ENCODE data around the gene COA6.

COA6 gene

DNA sequence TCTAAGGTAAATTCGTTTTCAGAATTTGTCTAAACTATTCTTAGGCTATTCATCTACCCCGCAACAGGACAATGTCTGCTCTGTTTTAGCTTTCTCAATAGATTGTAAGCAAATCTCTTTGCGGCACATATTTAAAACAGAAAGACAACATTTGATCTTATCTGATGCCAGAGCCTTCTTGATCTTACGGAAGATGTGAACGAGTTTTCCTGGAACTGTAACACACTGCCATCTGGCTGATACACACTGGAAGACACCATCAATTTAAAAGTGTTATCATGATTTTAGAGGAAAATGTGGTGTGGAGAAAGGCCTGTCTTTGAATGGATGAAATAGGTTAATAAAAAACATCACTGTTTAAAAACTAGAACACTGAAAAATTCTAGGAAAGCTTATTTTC is 36.1 kb downstream of the COA6 start:
- DNase-seq (ENCODE audit: low read depth, low spot score) = no peak

DNA sequence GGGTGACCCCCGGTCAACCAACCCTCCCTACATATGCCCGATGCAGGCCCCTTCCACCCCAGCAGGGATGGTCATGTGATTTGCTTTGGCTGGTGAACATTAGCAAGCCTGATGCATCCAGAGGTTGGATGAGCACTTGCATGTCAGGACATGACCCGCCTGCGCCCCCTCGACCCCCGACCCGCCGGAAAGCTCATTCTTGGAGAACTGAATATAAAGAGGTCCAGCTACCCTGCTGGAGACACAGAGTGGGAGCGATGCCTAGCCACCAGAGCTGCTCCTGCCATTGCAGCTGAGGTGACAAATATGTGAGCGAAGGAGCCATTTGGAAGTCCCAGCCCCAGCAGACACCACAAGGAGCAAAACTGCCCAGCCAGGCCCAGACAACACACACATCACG is 39.6 kb downstream of the COA6 start:
- no peak for DNase-seq (ENCODE audit: low read depth, low spot score)

DNA sequence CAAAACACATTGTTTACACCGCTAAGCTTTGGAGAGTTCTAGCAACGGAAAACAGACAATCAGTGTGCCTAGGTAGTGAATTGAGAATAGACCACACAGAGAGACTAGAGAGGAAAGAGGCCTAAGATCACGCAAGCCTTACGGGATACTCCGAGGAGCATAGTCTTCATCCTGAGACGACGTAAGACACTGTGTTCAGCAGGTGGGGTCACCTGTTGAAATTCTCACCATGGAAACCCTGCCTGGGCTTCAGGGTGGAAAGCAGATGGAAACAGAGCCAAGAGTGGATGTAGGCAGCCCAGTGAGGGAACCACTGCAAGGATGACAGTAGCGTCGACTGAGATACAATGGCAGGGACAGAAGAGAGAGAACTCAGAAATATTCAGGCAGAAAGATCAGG is 40.2 kb downstream of the COA6 start:
- DNase-seq (ENCODE audit: low read depth, low spot score) = no peak

DNA sequence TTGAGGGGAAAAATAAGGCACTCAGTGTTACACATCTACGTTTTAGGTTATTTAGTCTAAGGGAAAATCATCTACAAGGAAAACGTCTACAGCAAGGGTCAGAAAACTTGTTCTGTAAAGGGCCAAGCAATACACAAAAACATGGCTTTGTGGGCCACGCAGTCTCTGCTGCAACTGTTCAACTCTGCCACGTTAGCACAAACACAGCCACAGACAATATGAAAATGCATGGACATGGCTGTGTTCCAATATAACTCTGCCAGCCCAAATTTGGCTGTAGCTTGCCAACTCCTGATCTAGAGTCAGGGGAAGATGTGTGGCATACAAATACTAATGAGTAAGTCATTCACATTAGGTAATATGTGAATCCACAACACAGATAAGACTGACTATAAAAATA is 40.7 kb downstream of the COA6 start:
- DNase-seq (ENCODE audit: low read depth, low spot score) = no peak

DNA sequence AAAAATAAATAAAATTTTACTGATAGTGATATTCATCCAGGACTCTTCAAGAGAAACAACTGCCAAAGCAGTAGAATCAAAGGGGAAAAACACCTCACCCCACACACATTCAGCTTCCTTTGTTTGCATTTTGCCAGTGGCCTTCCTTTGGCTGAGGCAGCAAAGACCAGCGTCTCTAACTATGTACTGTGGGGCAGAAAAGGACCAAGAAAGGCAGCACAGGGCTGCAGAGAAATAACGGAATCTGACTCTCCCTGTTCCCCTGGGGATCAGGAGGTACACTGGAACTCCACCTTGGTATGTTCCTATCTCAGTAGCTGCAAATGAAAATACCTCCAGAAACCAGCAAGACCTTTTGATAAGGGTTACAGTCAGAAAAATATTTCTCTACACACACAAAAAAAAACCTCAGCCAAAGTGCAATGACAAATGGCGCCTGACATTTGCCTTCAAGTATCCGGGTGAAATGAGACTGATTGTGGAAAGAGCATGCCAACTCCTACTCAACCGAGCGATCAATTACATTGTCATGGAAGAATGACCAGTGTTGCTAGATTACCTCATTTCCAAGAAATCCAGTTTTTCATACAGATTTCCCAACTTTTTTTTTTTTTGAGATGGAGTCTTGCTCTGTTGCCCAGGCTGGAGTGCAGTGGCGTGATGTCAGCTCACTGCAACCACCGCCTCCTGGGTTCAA is 54.8 kb downstream of the COA6 start:
- peak; percentile 6 for DNase-seq (ENCODE audit: low read depth, low spot score)

DNA sequence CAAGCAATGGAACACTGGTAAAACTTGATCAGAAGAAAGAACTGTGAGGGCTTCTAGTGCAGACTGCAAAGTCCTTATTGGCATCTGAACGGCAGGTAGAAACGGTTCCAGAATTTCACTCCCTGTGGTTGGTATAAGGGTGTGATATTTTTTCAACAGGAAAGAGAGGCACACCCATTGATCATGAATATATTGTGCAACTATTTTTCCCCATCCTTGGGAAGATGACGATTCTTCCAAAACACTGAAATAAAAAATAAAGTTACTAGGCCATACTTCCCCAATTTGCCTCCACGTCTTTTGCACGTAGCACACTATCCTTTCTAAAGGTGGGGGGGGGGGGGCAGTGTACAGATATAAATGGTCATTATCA is 56.2 kb downstream of the COA6 start:
- DNase-seq (ENCODE audit: low read depth, low spot score) = no peak

DNA sequence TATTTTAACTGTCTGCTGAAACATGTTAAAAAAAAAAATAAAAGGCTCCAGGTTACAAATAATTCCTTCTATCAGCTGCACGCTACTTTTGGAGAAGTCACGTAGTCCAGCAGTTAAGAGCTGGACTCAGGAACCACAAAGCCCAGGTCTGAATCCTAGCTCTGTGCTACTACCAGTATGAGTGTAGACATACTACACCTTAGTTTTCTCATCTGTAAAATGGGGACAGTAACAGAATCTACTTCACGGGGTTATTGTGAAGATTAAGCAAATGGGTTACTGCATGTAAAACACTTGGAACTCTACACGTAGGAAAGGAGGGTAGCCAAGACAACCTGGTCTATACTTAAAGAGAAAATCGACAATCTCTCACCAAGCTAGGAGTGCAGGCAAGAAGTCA is 57.4 kb downstream of the COA6 start:
- no peak for DNase-seq (ENCODE audit: low read depth, low spot score)

DNA sequence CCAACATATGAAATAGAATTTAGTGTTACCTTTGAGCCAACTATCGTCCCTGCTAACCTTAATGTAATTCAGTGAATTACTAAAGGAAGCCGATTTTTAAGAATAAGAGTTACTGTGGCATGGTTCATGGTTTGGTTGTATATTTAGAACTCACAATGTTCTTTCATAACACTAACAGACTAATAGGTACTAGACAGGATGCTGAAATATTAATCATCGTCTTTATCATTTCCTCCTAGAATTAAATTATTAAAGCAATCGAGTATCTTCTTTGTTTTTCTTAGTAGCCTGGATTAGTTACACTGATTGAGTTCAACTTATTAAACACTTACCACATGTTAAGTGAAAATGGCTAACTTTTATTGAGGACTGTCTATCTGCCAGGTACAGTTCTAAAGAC is 58.0 kb downstream of the COA6 start:
- no peak for DNase-seq (ENCODE audit: low read depth, low spot score)

DNA sequence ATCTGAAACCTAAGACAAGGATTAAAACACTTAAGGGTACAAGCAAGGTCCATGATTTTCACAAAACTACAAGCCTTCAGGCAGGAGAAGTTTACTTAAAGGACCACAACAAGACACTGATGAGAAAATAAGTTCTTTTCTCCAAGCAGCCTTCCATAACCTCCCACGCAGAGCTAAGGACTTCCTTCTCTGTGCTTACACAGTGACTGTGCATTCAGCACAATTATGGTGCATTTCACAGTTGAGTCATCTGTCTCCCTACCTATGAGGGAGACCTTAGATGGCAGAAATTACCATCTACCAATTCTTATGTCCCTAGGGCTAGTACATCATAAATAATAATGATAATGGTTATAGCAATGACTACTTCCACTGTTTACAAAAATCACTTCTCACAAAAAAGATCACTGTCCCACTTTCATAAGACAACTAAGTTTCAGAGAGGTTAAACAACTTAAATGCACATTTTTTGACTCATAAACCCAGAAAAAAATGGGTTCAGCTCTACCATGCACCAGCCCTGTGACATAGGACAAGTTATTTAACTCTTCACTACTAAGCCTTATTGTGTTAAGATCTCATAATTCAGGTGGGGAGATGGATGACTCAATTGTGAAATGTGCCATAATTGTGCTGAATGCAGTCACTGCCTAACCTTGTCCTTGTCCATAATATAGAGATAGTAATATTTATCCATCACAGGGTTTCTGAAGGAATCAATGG is 60.5 kb downstream of the COA6 start:
- DNase-seq (ENCODE audit: low read depth, low spot score) = no peak

Data from ELF-1 (cell line).